NCI-H2107 treated with DMSO at 0.1 percent for 48 hours (cell line): ENCODE data around the gene GARS1.
"Not testable (repeated sequence)": the region's sequence is repeated elsewhere in the genome, so short reads cannot be mapped to it uniquely, and the experiment has no call there.

Experiments
- DNase-seq: peaks from one replicate; lab custom pipeline; 2025; ENCODE audit not compliant: unreplicated experiment; lab: John Stamatoyannopoulos, UW

GARS1 gene

DNA sequence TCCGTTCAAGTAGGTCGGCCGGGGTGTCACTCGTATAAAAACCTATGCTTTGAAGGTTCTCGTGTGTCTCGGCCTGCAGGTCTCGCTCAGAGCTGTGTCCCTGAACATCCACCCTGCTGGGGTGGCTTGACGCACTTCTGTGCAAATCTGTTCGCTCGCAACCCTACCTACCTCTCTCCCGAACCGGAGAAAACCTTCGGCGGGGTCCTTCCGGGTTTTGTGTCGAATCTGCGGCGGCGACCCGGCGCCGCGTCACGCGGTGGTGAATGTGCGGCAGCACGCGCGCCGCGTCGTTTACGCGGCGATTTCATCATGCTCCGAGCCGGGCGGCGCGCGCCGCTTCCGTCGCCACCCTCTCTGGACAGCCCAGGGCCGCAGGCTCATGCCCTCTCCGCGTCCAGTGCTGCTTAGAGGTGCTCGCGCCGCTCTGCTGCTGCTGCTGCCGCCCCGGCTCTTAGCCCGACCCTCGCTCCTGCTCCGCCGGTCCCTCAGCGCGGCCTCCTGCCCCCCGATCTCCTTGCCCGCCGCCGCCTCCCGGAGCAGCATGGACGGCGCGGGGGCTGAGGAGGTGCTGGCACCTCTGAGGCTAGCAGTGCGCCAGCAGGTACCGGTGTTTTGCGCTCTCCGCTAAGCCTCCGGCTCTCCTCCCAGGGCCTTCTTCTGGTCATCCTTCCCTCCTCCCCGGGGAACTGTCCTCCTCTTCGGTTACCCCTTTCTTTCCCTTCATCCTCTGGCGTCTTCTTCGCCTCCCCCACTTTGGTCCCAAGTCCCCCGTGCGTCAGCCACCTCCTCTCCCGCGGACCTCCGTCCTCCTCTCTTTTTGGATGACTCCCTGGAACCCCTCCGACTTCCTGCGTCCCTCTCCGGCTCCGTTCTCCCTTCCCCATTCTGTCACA lies at the start of gene GARS1:
GARS1 (plus strand) TSS at position 339 of the 896 bp plus-strand sequence; CDS start at position 383, 44 bp downstream.
- DNase-seq = peak; percentile 74

DNA sequence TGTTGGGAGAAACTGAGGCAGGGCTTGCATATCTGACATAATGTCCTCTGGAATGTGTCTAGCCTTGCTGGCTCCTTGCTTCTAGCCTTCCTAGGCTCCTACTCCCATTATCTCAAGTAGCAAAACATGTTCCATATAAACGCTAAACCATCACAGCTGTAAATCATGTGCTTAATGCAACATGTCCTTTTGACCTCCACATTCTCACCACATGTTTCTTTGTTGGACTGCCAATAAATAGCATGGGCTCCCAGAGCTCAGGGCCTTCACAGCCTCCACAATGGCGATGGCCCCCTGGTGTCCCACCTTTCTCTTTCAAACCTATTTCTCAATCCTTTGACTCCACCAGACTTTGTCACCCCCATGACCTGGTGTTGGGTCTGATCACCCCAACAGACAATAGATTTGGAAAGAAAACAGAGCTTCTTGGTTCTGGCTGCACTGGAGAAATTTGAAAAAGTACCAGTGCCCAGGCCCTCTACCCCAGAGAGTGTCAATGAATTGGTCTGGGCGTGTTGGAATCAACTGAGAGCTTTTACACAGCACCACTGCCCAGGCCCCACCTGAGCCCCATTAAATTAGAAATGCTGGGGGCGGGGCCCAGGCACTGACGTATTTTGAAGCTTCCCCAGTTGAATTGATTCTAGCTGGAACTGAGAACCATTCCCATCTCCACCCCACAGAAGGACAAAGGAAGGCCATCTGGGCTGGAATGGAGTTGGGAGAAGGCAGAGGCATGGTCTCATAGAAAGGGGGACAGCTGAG lies 48.7 kb upstream of the GARS1 start:
- DNase-seq = no peak

- no peak for DNase-seq
Observed at GRCh38 chr7:30546596-30546995, 48.1 kb upstream of the GARS1 start.

- peak; percentile 78 for DNase-seq
Observed at GRCh38 chr7:30548845-30549244, 45.8 kb upstream of the GARS1 start.

DNA sequence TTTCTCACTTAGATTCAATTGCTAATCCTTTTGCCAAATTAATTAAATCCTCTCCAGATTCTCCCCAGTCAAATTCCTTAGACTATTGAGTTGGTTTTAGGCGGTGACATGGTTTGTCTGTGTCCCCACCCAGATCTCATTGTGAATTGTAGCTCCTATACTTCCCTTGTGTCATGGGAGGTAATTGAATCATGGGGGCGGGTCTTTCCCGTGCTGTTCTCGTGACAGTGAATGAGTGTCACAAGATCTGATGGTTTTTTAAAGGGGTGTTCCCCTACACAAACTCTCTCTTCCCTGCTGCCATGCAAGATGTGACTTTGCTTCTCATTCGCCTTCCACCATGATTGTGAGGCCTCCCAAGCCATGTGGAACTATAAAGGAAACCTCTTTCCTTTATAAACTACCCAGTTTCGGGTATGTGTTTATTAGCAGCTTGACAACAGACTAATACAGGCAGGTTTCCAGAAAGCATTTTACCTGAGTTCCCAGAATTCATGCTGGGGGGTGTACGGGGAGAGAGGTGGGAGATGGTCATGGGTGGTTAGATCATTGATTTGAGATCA lies 44.7 kb upstream of the GARS1 start:
- DNase-seq = peak; percentile 8

- DNase-seq = no peak
Observed at GRCh38 chr7:30552330-30552729, 42.3 kb upstream of the GARS1 start.

DNA sequence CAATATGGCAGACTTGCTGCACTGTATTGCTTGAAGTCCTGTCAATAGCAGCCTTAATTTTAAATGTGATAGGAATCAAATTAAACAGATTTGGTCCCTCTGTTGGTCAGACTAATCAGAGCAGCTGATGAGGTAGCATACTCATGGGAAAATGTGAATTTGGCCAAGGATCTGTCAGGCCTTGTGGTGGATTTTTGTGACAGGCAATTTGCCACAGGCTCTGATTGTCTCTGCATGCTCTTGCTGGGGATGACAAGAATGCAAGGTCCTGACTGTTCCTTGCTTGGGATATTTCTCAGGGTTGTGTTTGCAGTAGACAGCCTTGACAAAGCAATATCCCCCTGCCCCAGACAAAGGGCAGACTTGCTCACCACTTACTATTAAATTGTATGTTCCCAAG lies 41.5 kb upstream of the GARS1 start:
- DNase-seq = no peak

DNA sequence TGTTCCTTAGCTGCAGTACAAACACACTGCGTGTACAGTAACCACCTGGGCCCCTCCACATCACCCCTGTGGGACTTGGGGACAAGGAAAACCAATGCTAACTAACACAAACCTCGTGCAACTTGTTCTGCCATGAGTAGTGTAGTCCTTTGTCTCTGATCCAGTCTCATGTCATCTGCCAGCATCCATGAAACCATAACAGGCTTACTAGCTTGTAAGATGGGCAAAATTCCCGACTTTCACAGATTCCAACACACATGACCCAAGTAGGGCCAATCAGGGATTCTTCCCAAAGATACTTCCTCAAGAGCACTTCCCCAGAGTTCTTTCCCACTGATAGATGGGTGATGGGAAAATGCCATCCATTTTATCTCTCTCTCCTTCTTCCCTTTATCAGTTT lies 41.1 kb upstream of the GARS1 start:
- DNase-seq = no peak

DNA sequence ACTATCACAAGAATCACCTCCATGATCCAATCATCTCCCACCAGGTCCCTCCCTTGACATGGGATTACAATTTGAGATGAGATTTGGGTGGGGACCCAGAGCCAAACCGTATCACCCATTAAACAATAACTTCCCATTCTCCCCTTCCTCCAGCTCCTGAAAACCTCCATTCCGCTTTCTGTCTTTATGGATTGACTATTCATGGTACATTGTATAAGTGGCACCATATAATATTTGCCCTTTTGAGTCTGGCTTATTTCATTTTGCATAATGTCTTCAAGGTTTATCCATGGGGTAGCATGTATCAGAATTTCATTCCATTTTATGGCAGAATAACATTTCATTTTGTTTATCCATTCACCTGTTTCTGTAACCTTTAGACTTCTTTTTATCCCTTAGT lies 39.2 kb upstream of the GARS1 start:
- DNase-seq = no peak

DNA sequence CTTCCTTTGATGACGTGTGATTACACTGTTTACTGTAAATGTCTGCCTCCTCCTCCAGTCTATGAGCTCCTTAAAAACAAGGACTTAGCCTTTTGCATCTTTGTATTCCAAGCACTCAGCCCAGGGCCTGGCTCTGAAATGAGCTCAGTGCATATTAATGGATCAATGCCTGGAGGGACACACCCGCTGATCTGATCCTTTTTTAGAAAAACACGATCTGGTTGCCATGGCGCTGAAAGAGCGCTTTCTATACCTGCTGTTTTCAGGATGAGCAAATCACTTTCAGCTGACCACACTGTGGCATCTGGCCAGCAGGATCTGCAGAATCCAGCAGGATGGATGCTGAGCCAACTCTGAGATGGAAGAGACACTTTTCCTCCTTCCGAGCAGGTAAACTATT lies 37.8 kb upstream of the GARS1 start:
- peak; percentile 42 for DNase-seq

GRCh38 chr7:30557245-30557644 lies 37.4 kb upstream of the GARS1 start:
- DNase-seq = no peak

DNA sequence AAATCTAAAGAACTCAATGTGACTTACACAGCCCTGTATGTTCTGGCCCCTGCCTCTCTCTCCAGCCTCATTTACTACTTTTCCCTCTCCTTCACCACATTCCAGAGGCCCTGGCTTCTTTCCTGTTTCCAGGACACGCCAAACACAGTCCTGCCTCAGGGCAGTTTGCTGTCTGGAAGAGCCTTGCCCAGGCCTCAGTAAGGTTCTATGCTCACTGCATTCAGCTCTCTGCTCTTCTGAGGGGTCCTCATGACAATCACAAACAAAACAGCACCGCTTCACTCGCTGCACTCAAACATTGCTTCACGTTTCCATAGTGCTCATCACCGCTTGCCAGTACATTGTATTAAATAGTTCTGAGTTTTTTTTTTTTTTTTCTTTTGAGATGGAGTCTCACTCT lies 35.1 kb upstream of the GARS1 start:
- DNase-seq = no peak

GRCh38 chr7:30561389-30561788 lies 33.3 kb upstream of the GARS1 start:
- no peak for DNase-seq

DNA sequence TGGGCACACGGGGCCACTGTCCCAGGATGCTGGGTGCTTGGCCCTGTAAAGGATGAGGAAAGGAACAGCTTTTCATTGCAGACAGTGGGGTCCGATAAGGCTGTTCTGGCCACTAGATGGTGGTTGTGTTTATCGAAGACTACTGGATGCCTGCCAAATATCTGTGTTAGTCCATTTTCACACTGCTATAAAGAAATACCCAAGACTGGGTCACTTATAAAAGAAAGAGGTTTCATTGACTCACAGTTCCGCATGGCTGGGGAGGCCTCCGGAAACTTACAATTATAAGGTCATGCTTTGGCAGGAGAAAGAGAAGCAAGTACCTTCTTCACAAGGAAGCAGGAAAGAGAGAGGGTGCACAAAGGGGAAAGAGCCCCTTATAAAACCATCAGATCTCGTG lies 32.2 kb upstream of the GARS1 start:
- DNase-seq = no peak

DNA sequence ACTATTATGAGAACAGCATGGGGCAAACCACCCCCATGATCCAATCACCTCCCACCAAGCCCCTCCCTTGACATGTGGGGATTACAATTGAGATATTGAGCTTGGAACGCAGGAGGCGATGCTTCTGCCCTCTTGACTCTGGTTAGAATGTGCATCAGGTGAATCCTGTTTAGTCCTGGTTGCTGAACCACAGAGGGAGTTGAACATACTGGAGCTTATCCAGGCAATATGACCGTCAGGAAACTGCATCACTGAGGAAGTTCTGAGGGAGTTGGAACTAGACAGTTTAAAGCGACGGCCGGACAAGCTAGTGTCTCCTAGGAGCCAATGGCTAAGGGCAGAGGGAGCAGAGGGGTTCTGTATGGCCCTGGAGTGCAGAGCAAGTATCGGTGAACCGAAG lies 31.8 kb upstream of the GARS1 start:
- DNase-seq = no peak

GRCh38 chr7:30563326-30563942 lies 31.2 kb upstream of the GARS1 start:
- DNase-seq = no peak

GRCh38 chr7:30564243-30564892 lies 30.3 kb upstream of the GARS1 start:
- peak; percentile 87 for DNase-seq

- no peak for DNase-seq
Observed at GRCh38 chr7:30566596-30566995, 28.1 kb upstream of the GARS1 start.

DNA sequence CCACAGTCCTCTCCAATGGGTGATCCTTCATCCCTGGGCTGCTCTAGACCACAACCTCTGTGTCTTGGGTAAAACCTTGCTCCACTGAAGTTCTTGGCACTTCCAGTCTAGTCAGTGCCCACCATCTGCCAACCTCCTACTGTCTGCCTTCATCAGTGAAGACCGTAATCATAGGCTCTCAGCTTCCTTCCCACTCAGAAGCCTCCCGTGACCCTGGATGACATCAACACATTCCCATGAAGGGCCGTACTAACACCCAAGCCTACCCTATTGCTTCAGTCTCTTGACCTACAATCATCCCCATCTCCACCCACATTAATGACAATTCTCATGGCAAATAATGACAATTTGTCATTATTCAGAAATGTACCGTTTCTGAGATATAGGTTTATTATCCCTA lies 27.6 kb upstream of the GARS1 start:
- DNase-seq = no peak

DNA sequence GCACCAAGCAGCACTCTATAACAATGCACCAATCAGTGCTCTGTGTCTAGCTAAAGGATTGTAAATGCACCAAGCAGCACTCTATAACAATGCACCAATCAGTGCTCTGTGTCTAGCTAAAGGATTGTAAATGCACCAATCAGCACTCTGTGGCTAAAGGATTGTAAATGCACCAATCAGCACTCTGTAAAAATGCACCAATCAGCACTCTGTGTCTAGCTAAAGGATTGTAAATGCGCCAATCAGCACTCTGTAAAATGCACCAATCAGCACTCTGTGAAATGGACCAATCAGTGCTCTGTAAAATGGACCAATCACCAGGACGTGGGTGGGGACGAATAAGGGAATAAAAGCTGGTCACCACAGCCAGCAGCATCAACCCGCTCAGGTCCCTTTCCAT lies 24.4 kb upstream of the GARS1 start:
- DNase-seq = not testable (repeated sequence)
